HG03039 (cell line): ENCODE results near the gene GRK3.

ENCODE experiments used
- ATAC-seq: cut with Tn5 transposase; IDR thresholded peaks from one replicate; pipeline ENCODE4 v1.9.1; 2021; ENCODE audit warnings: mild to moderate bottlenecking, moderate library complexity; ENCODE audit not compliant: unreplicated experiment

The GRK3 gene

GRCh38 chr22:25722223-25722622 lies 157.7 kb downstream of the GRK3 start:
- ATAC-seq: no peak

DNA sequence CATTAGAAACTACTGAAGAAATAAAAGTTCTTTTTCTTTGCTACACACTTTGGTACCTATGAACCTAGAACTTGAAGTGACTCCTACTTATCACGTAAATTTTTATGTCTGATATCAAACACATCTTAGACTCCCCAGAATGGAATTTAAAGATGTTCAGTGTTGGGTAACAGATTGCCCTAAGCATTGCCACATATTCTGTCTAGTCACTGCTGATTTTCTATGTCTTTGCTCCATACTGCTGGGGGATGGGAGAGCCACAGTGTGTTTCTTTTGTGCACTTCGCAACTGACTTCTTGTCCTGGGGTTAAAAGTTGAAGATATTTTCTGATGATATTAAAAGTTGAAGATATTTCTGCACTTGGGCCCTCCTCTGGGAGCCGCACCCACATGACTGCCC lies 158.2 kb downstream of the GRK3 start:
- ATAC-seq: no peak

GRCh38 chr22:25726241-25726640 lies 161.8 kb downstream of the GRK3 start:
- ATAC-seq: no peak

DNA sequence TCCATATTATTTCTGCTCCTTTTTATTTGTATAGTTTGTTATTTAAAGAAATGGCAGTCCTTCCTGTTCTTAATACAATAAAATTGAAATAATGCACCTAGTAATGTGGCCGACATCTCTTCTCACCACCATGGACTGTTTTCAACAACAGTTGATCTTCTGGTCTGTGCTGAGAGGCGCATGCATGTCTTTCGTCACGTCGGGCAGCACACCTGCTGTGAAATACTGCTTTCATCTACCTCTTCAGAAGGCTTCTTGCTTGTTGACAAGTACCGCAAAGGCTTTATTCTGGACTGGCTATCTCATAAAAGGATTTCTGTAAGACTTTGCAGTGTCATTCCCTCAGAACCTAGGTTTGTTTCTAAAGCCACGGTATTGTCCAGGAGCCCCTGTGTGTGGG lies 163.6 kb downstream of the GRK3 start:
- ATAC-seq: no peak

DNA sequence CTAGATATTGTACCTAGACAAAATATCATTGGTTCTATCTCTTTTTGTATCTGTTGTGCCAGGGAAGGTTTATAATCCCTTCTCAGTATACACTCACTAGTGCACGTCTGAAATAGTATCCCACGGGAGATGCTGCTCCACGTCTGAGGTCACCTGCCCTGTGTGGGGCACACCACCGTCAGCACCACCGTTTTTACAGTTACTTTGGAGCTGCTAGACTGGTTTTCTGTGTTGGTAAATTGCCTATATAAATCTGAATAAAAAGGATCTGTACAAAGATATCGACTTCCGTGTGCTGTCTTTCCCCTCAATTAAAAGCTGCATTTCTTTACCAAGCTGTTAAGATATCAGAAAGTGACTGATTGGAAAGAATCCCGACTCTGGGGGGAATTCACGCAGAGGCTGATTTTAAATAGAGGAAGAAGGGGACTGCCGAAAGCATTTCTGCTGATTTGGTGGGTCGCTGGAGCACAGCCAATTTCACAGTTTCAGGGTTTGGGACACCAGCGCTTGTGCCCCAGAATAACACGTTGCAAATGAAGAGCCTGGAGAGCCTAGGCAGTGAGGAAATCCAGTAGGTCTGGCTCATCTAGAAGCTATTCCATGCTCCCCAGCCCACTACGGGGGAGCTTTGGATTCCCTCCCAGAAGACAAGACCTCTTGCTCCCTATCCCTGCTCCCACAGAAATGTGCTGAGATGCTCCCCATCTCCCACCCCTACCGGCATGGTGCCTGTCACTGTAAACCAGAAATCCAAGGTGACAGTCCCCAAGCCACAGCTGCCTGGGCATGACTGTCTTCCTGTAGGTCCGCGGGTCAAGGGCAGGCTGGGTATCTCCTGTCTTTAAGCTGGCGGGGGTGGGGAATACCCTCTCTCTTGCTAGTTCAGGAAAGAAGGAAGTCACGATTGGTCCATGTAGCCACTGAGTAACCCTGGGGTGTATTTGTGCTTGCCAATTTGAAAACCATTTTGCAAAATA lies 164.8 kb downstream of the GRK3 start:
- no peak for ATAC-seq

GRCh38 chr22:25735650-25736049 lies 171.2 kb downstream of the GRK3 start:
- no peak for ATAC-seq

GRCh38 chr22:25736378-25737011 lies 172.0 kb downstream of the GRK3 start:
- no peak for ATAC-seq

- ATAC-seq: no peak
Observed at GRCh38 chr22:25739659-25740344, 175.3 kb downstream of the GRK3 start.

- ATAC-seq: no peak
Observed at GRCh38 chr22:25741692-25742626, 177.5 kb downstream of the GRK3 start, which contains the start of gene MYO18B. Gene MYO18B, plus strand, starts transcription at chr22:25742188. Its CDS starts 18,905 bp downstream, at chr22:25761093.

DNA sequence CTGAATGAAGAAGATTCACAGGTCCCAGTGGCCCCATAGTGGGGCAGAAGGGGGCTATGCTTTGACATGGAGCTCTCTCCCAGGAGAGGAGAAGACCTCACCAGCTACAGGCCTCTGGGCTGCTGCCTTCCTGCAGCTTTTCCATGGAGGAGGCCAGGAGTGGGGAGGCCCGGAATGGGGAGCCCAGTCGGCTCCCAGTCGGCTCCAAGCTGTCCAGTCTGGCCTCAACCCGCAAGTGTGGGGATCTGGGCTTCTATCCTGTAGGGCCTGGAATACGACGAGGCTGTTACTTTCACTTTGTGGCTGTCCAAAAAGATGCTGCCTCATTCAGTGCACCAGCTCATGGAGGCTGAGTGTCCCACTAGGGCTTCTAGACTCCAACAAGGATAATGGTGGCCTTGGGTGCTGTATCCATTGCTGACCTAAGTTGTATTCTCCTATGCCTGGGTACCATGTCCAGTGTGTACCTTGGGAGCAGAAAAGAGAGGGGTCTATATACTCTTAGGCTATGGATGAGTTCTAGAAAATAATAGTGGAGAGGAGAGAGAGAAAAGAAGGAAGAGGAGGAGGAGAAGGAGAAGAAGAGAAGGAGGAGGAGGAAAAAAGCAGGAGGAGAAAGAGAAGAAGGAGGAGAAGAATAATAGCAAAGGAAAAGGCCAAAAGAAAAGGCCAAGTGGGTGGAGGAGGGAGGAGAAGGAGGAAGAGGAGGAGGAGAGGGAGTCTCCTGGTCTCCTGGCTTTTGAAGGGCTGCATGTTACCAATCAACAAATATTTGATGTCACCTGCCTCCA lies 178.6 kb downstream of the GRK3 start:
- ATAC-seq: no peak

DNA sequence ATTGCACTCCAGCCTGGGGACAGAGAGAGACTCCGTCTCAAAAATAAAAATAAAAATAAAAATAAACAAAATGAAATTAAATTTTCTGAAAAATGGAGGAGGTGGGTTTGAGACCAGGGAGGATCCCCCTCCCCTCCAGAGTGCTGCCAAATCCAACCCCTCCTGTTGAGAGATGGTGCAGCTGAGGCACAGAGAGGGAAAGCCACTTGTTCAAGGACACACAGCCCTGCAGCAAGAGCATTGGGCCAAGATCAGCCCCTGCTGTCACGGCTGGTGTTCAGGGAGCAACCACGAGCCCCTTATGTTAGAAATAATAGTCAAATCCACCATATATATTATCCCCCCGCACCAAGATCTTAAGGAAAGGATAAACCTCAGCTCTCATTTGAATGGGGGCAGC lies 180.2 kb downstream of the GRK3 start:
- no peak for ATAC-seq

GRCh38 chr22:25745341-25746011 lies 181.0 kb downstream of the GRK3 start:
- ATAC-seq: no peak

GRCh38 chr22:25746012-25746373 lies 181.5 kb downstream of the GRK3 start:
- no peak for ATAC-seq

DNA sequence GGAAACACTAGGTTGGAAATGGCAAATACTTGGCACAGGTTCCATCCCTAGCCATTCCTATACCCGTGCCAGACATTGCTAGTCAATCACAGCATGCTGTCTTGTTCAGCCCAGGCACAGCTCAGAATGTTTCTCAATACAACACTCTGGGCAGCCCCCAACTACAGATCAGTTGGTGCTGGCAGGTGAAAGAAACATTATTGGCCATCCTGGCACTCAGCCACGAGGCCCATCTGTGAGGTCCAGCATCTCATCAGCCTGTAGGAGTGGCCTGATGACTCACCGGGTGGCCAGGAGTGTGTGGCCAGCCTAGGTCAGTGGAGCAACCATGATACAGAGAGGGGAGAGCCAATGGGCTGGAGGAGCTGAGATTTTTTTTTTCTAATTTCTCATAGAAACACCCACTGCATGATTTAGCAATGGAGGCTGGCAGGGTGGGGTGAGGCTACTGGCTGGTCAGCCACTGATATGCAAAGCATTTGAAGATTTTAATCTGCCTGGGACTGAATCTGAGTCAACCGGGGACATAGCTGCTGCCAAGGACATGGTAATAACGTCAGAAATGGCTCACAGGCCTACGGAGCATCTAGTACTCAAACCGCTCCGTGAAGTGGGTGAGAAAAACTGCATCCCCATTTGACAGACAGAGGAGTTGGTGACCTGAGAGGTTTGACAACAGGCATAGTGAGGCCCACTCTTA lies 182.9 kb downstream of the GRK3 start:
- no peak for ATAC-seq

DNA sequence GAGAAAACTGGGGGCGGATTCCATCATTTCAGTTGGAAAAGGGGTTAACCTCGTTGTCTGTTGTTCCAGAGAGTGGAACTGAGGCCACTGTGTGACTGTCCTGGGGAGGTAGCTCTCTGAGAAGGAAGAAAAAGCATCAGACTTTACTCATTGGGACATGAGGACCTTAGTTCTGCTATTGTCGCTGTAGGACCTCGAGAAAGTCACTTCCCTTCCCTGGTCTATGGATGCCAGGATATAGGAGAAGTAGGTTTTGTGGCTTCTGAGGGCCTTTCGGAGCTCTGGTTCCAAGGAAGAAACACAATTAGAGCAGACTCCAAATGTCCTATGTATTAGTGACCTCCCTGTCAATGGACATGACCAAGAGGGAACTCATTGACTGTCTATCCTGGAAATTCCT lies 183.7 kb downstream of the GRK3 start:
- ATAC-seq: no peak

DNA sequence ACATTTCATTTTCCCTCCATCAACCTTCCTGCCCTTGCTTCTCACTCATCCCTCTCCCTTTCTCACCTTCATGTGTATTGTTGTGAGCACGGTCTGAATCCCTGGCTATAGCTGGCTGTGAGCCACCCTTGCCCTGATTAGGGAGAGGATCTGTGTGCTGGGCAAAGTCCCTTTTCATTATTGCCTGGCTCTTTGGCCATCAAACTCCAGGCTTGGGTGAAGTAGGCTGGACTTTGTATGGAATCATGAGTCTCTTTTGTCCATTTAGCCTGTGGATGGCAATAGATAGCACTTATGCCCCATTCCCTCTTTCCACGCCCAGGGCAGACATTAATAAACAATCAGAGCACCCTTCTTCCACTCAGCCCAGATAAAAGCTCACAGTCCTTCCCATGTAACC lies 184.2 kb downstream of the GRK3 start:
- no peak for ATAC-seq

- no peak for ATAC-seq
Observed at GRCh38 chr22:25749420-25750169, 185.1 kb downstream of the GRK3 start.
